Measurements from ENCODE around the gene DBR1. TPM values are rescaled to one million over a fixed set of nuclear protein-coding genes. Genes with fewer than 3 reads are reported as not detected.

The DBR1 gene
- total and polyA plus RNA-seq, 2 experiments from 2014 or later, result 9.7 to 17.2 TPM

DNA sequence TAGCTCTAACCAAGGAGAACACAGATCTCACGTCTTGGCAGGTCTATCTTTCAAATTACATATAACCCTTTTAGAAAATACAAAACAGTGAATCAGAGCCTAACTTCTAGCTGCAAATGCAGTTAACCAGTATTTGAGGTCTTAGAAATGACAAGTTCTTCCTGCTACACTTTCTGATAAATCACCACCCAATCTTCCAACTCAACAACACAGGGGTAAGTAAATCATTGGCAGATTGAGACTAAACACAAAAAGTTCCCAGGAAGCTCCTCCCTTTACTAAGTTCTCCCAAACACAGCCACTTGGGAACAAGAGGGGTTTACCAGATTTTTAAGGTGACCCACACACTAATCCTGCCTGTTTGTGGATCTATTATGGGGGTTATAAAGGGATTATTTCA lies 42.5 kb downstream of the DBR1 start, which contains the start of gene A4GNT:
TSS of gene A4GNT (minus strand) at position 152 of the 400 bp plus-strand sequence. CDS start 1,134 bp downstream, outside the sequence.
- no peaks in the 10 kb centered on the region for H3K36me3 Mint-ChIP-seq (ENCODE audit: low read depth)
- Histone ChIP-seq H3K4me2 (no peak within 1 kb of the TSS), H3K4me1 (ENCODE audit: insufficient read depth) (no peaks in the 10 kb centered on the region), H4K20me1 (replicated peaks; ENCODE audit: insufficient read depth) (no peaks in the 10 kb centered on the region), H3K36me3 (ENCODE audit: insufficient read depth) (no peaks in the 10 kb centered on the region), H3K27me3 (ENCODE audit: insufficient read depth) (no peaks in the 10 kb centered on the region), H3K9me2 (ENCODE audit: insufficient read depth) (peaks cover 19% of the 10 kb centered on the region), H3K4me3 (no peak within 1 kb of the TSS), H3K27ac (ENCODE audit: low read depth) (no peak within 1 kb of the TSS), H3F3A (replicated peaks; ENCODE audit: low read depth) (no peaks in the 10 kb centered on the region), H2AFZ (peak within 1 kb of the TSS; percentile 29; the same call in 1 of the 2 replicates), H3K79me2 (replicated peaks; ENCODE audit: insufficient read depth) (no peaks in the 10 kb centered on the region)
- H3K9me3 Mint-ChIP-seq, result no peaks in the 10 kb centered on the region
- no peak within 1 kb of the TSS for H3K27ac Mint-ChIP-seq
- no peak for DNase-seq (ENCODE audit: low spot score)
- H3K4me1 Mint-ChIP-seq, result no peaks in the 10 kb centered on the region
- H3K4me3 Mint-ChIP-seq, result no peak within 1 kb of the TSS
- TF ChIP-seq NANOG (IDR thresholded peaks at IDR 0.05; ENCODE audit: borderline replicate concordance), result no peak
- TF ChIP-seq JUNB (IDR thresholded peaks at IDR 0.05; ENCODE audit: unreplicated experiment), result no peak
- TF ChIP-seq EZH2phosphoT487 (IDR thresholded peaks at IDR 0.05; ENCODE audit: unreplicated experiment), result no peak
- no peak for TF ChIP-seq CREB1 (CRISPR knock-in tag; IDR thresholded peaks at IDR 0.05; ENCODE audit: low read depth)
- no peak for TF ChIP-seq CTCF (conservative IDR thresholded peaks at IDR 0.05; ENCODE audit: low read depth in 2 of 2)
- TF ChIP-seq, protein P1, sequence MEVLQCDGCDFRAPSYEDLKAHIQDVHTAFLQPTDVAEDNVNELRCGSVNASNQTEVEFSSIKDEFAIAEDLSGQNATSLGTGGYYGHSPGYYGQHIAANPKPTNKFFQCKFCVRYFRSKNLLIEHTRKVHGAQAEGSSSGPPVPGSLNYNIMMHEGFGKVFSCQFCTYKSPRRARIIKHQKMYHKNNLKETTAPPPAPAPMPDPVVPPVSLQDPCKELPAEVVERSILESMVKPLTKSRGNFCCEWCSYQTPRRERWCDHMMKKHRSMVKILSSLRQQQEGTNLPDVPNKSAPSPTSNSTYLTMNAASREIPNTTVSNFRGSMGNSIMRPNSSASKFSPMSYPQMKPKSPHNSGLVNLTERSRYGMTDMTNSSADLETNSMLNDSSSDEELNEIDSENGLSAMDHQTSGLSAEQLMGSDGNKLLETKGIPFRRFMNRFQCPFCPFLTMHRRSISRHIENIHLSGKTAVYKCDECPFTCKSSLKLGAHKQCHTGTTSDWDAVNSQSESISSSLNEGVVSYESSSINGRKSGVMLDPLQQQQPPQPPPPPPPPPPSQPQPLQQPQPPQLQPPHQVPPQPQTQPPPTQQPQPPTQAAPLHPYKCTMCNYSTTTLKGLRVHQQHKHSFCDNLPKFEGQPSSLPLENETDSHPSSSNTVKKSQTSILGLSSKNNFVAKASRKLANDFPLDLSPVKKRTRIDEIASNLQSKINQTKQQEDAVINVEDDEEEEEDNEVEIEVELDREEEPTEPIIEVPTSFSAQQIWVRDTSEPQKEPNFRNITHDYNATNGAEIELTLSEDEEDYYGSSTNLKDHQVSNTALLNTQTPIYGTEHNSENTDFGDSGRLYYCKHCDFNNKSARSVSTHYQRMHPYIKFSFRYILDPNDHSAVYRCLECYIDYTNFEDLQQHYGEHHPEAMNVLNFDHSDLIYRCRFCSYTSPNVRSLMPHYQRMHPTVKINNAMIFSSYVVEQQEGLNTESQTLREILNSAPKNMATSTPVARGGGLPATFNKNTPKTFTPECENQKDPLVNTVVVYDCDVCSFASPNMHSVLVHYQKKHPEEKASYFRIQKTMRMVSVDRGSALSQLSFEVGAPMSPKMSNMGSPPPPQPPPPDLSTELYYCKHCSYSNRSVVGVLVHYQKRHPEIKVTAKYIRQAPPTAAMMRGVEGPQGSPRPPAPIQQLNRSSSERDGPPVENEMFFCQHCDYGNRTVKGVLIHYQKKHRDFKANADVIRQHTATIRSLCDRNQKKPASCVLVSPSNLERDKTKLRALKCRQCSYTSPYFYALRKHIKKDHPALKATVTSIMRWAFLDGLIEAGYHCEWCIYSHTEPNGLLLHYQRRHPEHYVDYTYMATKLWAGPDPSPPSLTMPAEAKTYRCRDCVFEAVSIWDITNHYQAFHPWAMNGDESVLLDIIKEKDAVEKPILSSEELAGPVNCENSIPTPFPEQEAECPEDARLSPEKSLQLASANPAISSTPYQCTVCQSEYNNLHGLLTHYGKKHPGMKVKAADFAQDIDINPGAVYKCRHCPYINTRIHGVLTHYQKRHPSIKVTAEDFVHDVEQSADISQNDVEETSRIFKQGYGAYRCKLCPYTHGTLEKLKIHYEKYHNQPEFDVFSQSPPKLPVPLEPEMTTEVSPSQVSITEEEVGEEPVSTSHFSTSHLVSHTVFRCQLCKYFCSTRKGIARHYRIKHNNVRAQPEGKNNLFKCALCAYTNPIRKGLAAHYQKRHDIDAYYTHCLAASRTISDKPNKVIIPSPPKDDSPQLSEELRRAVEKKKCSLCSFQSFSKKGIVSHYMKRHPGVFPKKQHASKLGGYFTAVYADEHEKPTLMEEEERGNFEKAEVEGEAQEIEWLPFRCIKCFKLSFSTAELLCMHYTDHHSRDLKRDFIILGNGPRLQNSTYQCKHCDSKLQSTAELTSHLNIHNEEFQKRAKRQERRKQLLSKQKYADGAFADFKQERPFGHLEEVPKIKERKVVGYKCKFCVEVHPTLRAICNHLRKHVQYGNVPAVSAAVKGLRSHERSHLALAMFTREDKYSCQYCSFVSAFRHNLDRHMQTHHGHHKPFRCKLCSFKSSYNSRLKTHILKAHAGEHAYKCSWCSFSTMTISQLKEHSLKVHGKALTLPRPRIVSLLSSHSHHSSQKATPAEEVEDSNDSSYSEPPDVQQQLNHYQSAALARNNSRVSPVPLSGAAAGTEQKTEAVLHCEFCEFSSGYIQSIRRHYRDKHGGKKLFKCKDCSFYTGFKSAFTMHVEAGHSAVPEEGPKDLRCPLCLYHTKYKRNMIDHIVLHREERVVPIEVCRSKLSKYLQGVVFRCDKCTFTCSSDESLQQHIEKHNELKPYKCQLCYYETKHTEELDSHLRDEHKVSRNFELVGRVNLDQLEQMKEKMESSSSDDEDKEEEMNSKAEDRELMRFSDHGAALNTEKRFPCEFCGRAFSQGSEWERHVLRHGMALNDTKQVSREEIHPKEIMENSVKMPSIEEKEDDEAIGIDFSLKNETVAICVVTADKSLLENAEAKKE (CRISPR knock-in tag; IDR thresholded peaks at IDR 0.05), result no peak
- TF ChIP-seq ZNF331 (CRISPR knock-in tag; IDR thresholded peaks at IDR 0.05; ENCODE audit: low read depth), result no peak
- TF ChIP-seq EZH2 (IDR thresholded peaks at IDR 0.05; ENCODE audit: low read depth, unreplicated experiment), result no peak
- no peak for TF ChIP-seq ETS1 (IDR thresholded peaks at IDR 0.05)
- no peak for TF ChIP-seq ZNF114 (CRISPR knock-in tag; IDR thresholded peaks at IDR 0.05)
- TF ChIP-seq STAT1 (IDR thresholded peaks at IDR 0.05; ENCODE audit: unreplicated experiment), result no peak
- TF ChIP-seq, protein P2, sequence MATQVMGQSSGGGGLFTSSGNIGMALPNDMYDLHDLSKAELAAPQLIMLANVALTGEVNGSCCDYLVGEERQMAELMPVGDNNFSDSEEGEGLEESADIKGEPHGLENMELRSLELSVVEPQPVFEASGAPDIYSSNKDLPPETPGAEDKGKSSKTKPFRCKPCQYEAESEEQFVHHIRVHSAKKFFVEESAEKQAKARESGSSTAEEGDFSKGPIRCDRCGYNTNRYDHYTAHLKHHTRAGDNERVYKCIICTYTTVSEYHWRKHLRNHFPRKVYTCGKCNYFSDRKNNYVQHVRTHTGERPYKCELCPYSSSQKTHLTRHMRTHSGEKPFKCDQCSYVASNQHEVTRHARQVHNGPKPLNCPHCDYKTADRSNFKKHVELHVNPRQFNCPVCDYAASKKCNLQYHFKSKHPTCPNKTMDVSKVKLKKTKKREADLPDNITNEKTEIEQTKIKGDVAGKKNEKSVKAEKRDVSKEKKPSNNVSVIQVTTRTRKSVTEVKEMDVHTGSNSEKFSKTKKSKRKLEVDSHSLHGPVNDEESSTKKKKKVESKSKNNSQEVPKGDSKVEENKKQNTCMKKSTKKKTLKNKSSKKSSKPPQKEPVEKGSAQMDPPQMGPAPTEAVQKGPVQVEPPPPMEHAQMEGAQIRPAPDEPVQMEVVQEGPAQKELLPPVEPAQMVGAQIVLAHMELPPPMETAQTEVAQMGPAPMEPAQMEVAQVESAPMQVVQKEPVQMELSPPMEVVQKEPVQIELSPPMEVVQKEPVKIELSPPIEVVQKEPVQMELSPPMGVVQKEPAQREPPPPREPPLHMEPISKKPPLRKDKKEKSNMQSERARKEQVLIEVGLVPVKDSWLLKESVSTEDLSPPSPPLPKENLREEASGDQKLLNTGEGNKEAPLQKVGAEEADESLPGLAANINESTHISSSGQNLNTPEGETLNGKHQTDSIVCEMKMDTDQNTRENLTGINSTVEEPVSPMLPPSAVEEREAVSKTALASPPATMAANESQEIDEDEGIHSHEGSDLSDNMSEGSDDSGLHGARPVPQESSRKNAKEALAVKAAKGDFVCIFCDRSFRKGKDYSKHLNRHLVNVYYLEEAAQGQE (IDR thresholded peaks at IDR 0.05; ENCODE audit: unreplicated experiment), result no peak
- no peak for TF ChIP-seq POLR2AphosphoS5 (IDR thresholded peaks at IDR 0.05; ENCODE audit: low read depth)
- H3K27me3 Mint-ChIP-seq (ENCODE audit: insufficient read depth, low read depth, poor library complexity), result no peaks in the 10 kb centered on the region
- ATAC-seq, result no peak
